B cell (primary cell): ENCODE measurements around the gene RFC5.

Source experiments
- CTCF ChIP-seq: fragments of 200-600 bp; IDR thresholded peaks from one replicate; pipeline ENCODE4 v1.8.0; 2022; ENCODE audit warnings: antibody characterized with exemption, mild to moderate bottlenecking
- EZH2 ChIP-seq: IDR thresholded peaks from 2 replicates; pipeline ENCODE4 v1.6.1; 2012; ENCODE audit warnings: borderline replicate concordance, low read depth, mild to moderate bottlenecking, moderate library complexity, low read length; ENCODE audit not compliant: insufficient read depth, poor library complexity, severe bottlenecking

GRCh38 chr12:117980616-117981015, 35.9 kb upstream of the RFC5 start:
- TF ChIP-seq CTCF (no peak), EZH2 (no peak)
